SK-N-SH (cell line): ENCODE results near the gene UBE2U. TPM values are rescaled to one million over a fixed set of nuclear protein-coding genes. Genes with fewer than 3 reads are reported as not detected.
A peak's percentile ranks its signal among the peaks of the same experiment; 100 is the strongest.

Source experiments
- CTCF ChIA-PET: fragments of 300-600, 350-600 bp; formaldehyde crosslinking; extraction: SDS; loops from one replicate; lab custom pipeline; 2021; lab: Yijun Ruan, JAX
- POLR2A ChIA-PET: fragments of 350-600 bp; sonication (Branson Sonifier 250); formaldehyde crosslinking; extraction: SDS; loops from one replicate; lab custom pipeline; 2020; ENCODE audit warnings: antibody characterized with exemption, inconsistent platforms; lab: Yijun Ruan, JAX
- DNase-seq: peaks from one replicate; pipeline ENCODE4 v3.0.0; 2012
- H2AFZ ChIP-seq: fragments of 200-600 bp; sonication (generic); 2 replicates; pipeline ENCODE4 v1.8.1; 2016; ENCODE audit warnings: antibody characterized with exemption, mild to moderate bottlenecking, low read depth
- H3F3A ChIP-seq: fragments of 200-600 bp; sonication (generic); replicated peaks from 2 replicates; pipeline ENCODE3; 2016; ENCODE audit warnings: antibody characterized with exemption, mild to moderate bottlenecking; ENCODE audit not compliant: insufficient read depth
- H3K27ac ChIP-seq, 2 experiments: fragments of 200-500 bp in 1 of 2; fragments of 200-600 bp in 1 of 2; sonication (Bioruptor generic) in 1 of 2; sonication (generic), shearing (Covaris generic) in 1 of 2; 2 replicates each; pipeline versions ENCODE4 v1.5.1 to v1.6.1; 2014 to 2016; ENCODE audit warnings: low read depth in 2 of 2, inconsistent platforms in 1 of 2, low read length in 1 of 2, mild to moderate bottlenecking in 1 of 2, mixed read lengths in 1 of 2
- H3K27me3 ChIP-seq: fragments of 200-600 bp; sonication (generic), shearing (Covaris generic); 2 replicates; pipeline ENCODE4 v1.6.1; 2016; ENCODE audit warnings: mixed run types; ENCODE audit not compliant: insufficient read depth
- H3K36me3 ChIP-seq, 2 experiments: fragments of 200-500 bp in 1 of 2; fragments of 200-600 bp in 1 of 2; sonication (Bioruptor generic) in 1 of 2; sonication (generic) in 1 of 2; replicated peaks in 1 of 2; 2 replicates each; pipeline versions ENCODE3 to v1.5.1; 2014 to 2016; ENCODE audit warnings: low read length in 1 of 2, mild to moderate bottlenecking in 1 of 2; ENCODE audit not compliant: insufficient read depth in 2 of 2, control insufficient read depth in 1 of 2
- H3K4me1 ChIP-seq, 2 experiments: fragments of 200-500 bp in 1 of 2; fragments of 200-600 bp in 1 of 2; sonication (Bioruptor generic) in 1 of 2; sonication (generic), shearing (Covaris generic) in 1 of 2; 2 replicates each; pipeline versions ENCODE4 v1.5.1 to v1.6.1; 2014 to 2016; ENCODE audit warnings: low read depth in 1 of 2, low read length in 1 of 2, mixed run types in 1 of 2; ENCODE audit not compliant: insufficient read depth in 2 of 2, control insufficient read depth in 1 of 2
- H3K4me2 ChIP-seq: fragments of 200-600 bp; sonication (generic), shearing (Covaris generic); 2 replicates; pipeline ENCODE4 v1.6.1; 2017; ENCODE audit warnings: mixed run types
- H3K4me3 ChIP-seq, 2 experiments: fragments of 200-500 bp in 1 of 2; fragments of 200-600 bp in 1 of 2; sonication (Bioruptor generic) in 1 of 2; sonication (generic), shearing (Covaris generic) in 1 of 2; 2 replicates each; pipeline versions ENCODE4 v1.5.1 to v1.8.1; 2014 to 2016; ENCODE audit warnings: low read depth in 2 of 2, inconsistent platforms in 1 of 2, low read length in 1 of 2, mild to moderate bottlenecking in 1 of 2, mixed read lengths in 1 of 2, moderate library complexity in 1 of 2
- H3K79me2 ChIP-seq: fragments of 200-600 bp; sonication (generic); 2 replicates; pipeline ENCODE4 v1.8.1; 2017; ENCODE audit warnings: mild to moderate bottlenecking; ENCODE audit not compliant: insufficient read depth
- H3K9ac ChIP-seq: fragments of 200-600 bp; sonication (generic); 2 replicates; pipeline ENCODE4 v1.6.1; 2017; ENCODE audit warnings: mixed run types
- H3K9me2 ChIP-seq: fragments of 200-600 bp; sonication (generic); 2 replicates; pipeline ENCODE4 v1.6.1; 2017; ENCODE audit warnings: mixed run types
- H3K9me3 ChIP-seq: fragments of 200-600 bp; sonication (generic); 2 replicates; pipeline ENCODE4 v1.6.1; 2017; ENCODE audit warnings: mixed run types, mild to moderate bottlenecking, moderate library complexity
- H4K20me1 ChIP-seq: fragments of 200-600 bp; sonication (generic); 2 replicates; pipeline ENCODE4 v1.6.1; 2017; ENCODE audit warnings: mild to moderate bottlenecking, mixed run types; ENCODE audit not compliant: insufficient read depth
- CHD2 ChIP-seq: fragments of 150-350 bp; IDR thresholded peaks from 2 replicates; pipeline ENCODE4 v1.6.1; 2018; ENCODE audit warnings: low read length; ENCODE audit not compliant: partially characterized antibody
- ELF1 ChIP-seq: IDR thresholded peaks from 2 replicates; pipeline ENCODE4 v1.4.0; 2012
- EP300 ChIP-seq, 2 experiments: IDR thresholded peaks; 2 replicates each; pipeline versions ENCODE4 v1.4.0 to v1.6.1; 2012; ENCODE audit warnings: borderline replicate concordance in 1 of 2, low read depth in 1 of 2, low read length in 1 of 2
- FOSL2 ChIP-seq: IDR thresholded peaks from 2 replicates; pipeline ENCODE4 v1.4.0; 2012; ENCODE audit warnings: low read depth, mild to moderate bottlenecking, moderate library complexity, borderline replicate concordance
- FOXJ3 ChIP-seq: sonication (generic); formaldehyde crosslinking; IDR thresholded peaks from 2 replicates; pipeline ENCODE4 v1.5.1; 2020; ENCODE audit warnings: mild to moderate bottlenecking, missing genetic modification reagents
- FOXM1 ChIP-seq: IDR thresholded peaks from 2 replicates; pipeline ENCODE4 v1.4.0; 2012; ENCODE audit warnings: low read depth, mild to moderate bottlenecking
- GABPA ChIP-seq: IDR thresholded peaks from 2 replicates; pipeline ENCODE4 v1.4.0; 2012; ENCODE audit warnings: low read depth, mild to moderate bottlenecking
- GATA2 ChIP-seq: sonication (generic); formaldehyde crosslinking; IDR thresholded peaks from 2 replicates; pipeline ENCODE4 v1.5.0; 2020; ENCODE audit warnings: mild to moderate bottlenecking, missing genetic modification reagents
- JUND ChIP-seq: IDR thresholded peaks from 2 replicates; pipeline ENCODE4 v1.4.0; 2012
- MEF2A ChIP-seq: IDR thresholded peaks from 2 replicates; pipeline ENCODE4 v1.4.0; 2012; ENCODE audit warnings: low read depth, borderline replicate concordance
- MXI1 ChIP-seq: IDR thresholded peaks from 2 replicates; pipeline ENCODE4 v1.6.1; 2012; ENCODE audit warnings: mild to moderate bottlenecking, low read depth, low read length, improper control_type of control experiment
- NFIC ChIP-seq: IDR thresholded peaks from 2 replicates; pipeline ENCODE4 v1.4.0; 2012; ENCODE audit warnings: borderline replicate concordance
- POLR2AphosphoS5 ChIP-seq: IDR thresholded peaks from 2 replicates; pipeline ENCODE4 v1.6.1; 2012; ENCODE audit warnings: low read depth, low read length
- RAD21 ChIP-seq: IDR thresholded peaks from 2 replicates; pipeline ENCODE4 v1.6.1; 2012; ENCODE audit warnings: mild to moderate bottlenecking, low read length
- RCOR1 ChIP-seq: fragments of 150-350 bp; IDR thresholded peaks from 2 replicates; pipeline ENCODE4 v1.6.1; 2017; ENCODE audit warnings: antibody characterized with exemption, low read length
- RXRA ChIP-seq: IDR thresholded peaks from 2 replicates; pipeline ENCODE4 v1.4.0; 2012; ENCODE audit warnings: low read depth, mild to moderate bottlenecking, borderline replicate concordance
- SIN3A ChIP-seq: IDR thresholded peaks from 2 replicates; pipeline ENCODE4 v1.6.1; 2012; ENCODE audit warnings: low read depth, mild to moderate bottlenecking, low read length, moderate library complexity, borderline replicate concordance
- SMC3 ChIP-seq: IDR thresholded peaks from 2 replicates; pipeline ENCODE4 v1.6.1; 2012; ENCODE audit warnings: low read depth, low read length, improper control_type of control experiment
- TAF1 ChIP-seq: IDR thresholded peaks from 2 replicates; pipeline ENCODE4 v1.6.1; 2012; ENCODE audit warnings: low read depth, mild to moderate bottlenecking, low read length, moderate library complexity, borderline replicate concordance
- TCF12 ChIP-seq: IDR thresholded peaks from 2 replicates; pipeline ENCODE4 v1.4.0; 2012
- TEAD4 ChIP-seq: IDR thresholded peaks from 2 replicates; pipeline ENCODE4 v1.4.0; 2012; ENCODE audit warnings: mild to moderate bottlenecking, borderline replicate concordance; ENCODE audit not compliant: insufficient read depth
- USF1 ChIP-seq: IDR thresholded peaks from 2 replicates; pipeline ENCODE4 v1.4.0; 2012; ENCODE audit warnings: low read depth, borderline replicate concordance
- USF2 ChIP-seq: fragments of 150-350 bp; IDR thresholded peaks from 2 replicates; pipeline ENCODE4 v1.6.1; 2017; ENCODE audit warnings: antibody characterized with exemption, low read length, low read depth, borderline replicate concordance
- YY1 ChIP-seq: IDR thresholded peaks from 2 replicates; pipeline ENCODE4 v1.4.0; 2012; ENCODE audit warnings: low read depth, mild to moderate bottlenecking
- ZBTB33 ChIP-seq: IDR thresholded peaks from 2 replicates; pipeline ENCODE4 v1.4.0; 2012; ENCODE audit warnings: low read depth, borderline replicate concordance
- WGBS: methylation state at CpG from one replicate; pipeline ENCODE4 v1.1.6; 2017; ENCODE audit warnings: low lambda C conversion rate; 5-methylcytosine and 5-hydroxymethylcytosine counted together
- polyA plus RNA-seq, 3 experiments: library from polyadenylated mRNA; depleted of rRNA; stranded (reverse); fragments of >200 nt; gene quantifications; 2 replicates each; pipeline ENCODE4 v1.2.3, GENCODE V29; 2012
- TF ChIP-seq, protein P1 (sequence below): fragments of 150-350 bp; IDR thresholded peaks from 2 replicates; pipeline ENCODE4 v1.6.1; 2016; ENCODE audit warnings: mild to moderate bottlenecking, low read depth, low read length
- TF ChIP-seq, protein P2 (sequence below): IDR thresholded peaks from 2 replicates; pipeline ENCODE4 v1.4.0; 2012; ENCODE audit warnings: low read depth
- TF ChIP-seq, protein P3 (sequence below): IDR thresholded peaks from 2 replicates; pipeline ENCODE4; 2012

Gene UBE2U
- polyA plus RNA-seq, 1 of the 3 experiments (the other 2 are of a cell fraction), result not detected

GRCh38 chr1:64183395-64184002 is 19.9 kb upstream of the UBE2U start:
- Histone ChIP-seq H3K27ac (peak overlapping the region in 1 of 2 experiments; percentile 91; a peak in 2 of 4 replicates), H3K27me3 (no peaks in the 10 kb centered on the region), H3F3A (no peaks in the 10 kb centered on the region), H3K36me3 (peaks cover 4 to 13% of the 10 kb centered on the region in 2 experiments), H3K9ac (no peak overlapping the region), H3K4me3 (no peak overlapping the region), H3K9me3 (no peaks in the 10 kb centered on the region), H3K9me2 (peaks cover 4% of the 10 kb centered on the region; the same call in 1 of the 2 replicates), H3K4me2 (no peak overlapping the region), H4K20me1 (no peaks in the 10 kb centered on the region), H3K79me2 (no peaks in the 10 kb centered on the region), H3K4me1 (peaks cover 0 to 11% of the 10 kb centered on the region in 2 experiments; a peak in 3 of 4 replicates), H2AFZ (no peak overlapping the region)
- CTCF ChIA-PET, result interaction anchor here (0.9 to 2.0 kb wide), 8 partner anchors 9 to 509 kb away, joined by 3 to 8 read pairs (median 4); no protein-coding TSS in a partner anchor
- DNase-seq, result peak; percentile 70
- WGBS, result 85% methylated on average over 5 of the region's 5 CpGs
- POLR2A ChIA-PET, result interaction anchor here (0.6 to 1.9 kb wide), 2 partner anchors 10 to 1359 kb away, joined by 6 to 11 read pairs; no protein-coding TSS in a partner anchor
- no peak for TF ChIP-seq USF1
- no peak for TF ChIP-seq MEF2A
- TF ChIP-seq TEAD4, result no peak
- TF ChIP-seq YY1, result no peak
- TF ChIP-seq TAF1, result no peak
- TF ChIP-seq GATA2 (CRISPR knock-in tag), result no peak
- peak; percentile 45; the same call in 1 of the 2 replicates for TF ChIP-seq GABPA
- TF ChIP-seq NFIC, result no peak; the same call in 1 of the 2 replicates
- TF ChIP-seq SIN3A, result no peak
- TF ChIP-seq ZBTB33, result no peak
- TF ChIP-seq, protein P1, sequence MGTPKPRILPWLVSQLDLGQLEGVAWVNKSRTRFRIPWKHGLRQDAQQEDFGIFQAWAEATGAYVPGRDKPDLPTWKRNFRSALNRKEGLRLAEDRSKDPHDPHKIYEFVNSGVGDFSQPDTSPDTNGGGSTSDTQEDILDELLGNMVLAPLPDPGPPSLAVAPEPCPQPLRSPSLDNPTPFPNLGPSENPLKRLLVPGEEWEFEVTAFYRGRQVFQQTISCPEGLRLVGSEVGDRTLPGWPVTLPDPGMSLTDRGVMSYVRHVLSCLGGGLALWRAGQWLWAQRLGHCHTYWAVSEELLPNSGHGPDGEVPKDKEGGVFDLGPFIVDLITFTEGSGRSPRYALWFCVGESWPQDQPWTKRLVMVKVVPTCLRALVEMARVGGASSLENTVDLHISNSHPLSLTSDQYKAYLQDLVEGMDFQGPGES, result no peak
- TF ChIP-seq RXRA, result no peak
- no peak for TF ChIP-seq USF2
- TF ChIP-seq, protein P2, sequence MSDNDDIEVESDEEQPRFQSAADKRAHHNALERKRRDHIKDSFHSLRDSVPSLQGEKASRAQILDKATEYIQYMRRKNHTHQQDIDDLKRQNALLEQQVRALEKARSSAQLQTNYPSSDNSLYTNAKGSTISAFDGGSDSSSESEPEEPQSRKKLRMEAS, result no peak
- no peak for TF ChIP-seq POLR2AphosphoS5
- TF ChIP-seq ELF1, result no peak
- TF ChIP-seq CHD2, result peak; percentile 36
- TF ChIP-seq FOXJ3 (CRISPR knock-in tag), result peak; percentile 78; the same call in 1 of the 2 replicates
- no peak for TF ChIP-seq FOXM1
- no peak for TF ChIP-seq RAD21
- TF ChIP-seq MXI1, result no peak; the same call in 1 of the 2 replicates
- no peak for TF ChIP-seq SMC3
- TF ChIP-seq TCF12, result peak; percentile 80
- TF ChIP-seq RCOR1, result peak; percentile 64
- TF ChIP-seq FOSL2, result no peak
- TF ChIP-seq JUND, result no peak
- TF ChIP-seq, protein P3, sequence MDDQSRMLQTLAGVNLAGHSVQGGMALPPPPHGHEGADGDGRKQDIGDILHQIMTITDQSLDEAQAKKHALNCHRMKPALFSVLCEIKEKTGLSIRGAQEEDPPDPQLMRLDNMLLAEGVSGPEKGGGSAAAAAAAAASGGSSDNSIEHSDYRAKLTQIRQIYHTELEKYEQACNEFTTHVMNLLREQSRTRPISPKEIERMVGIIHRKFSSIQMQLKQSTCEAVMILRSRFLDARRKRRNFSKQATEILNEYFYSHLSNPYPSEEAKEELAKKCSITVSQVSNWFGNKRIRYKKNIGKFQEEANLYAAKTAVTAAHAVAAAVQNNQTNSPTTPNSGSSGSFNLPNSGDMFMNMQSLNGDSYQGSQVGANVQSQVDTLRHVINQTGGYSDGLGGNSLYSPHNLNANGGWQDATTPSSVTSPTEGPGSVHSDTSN, result no peak
- peak in 1 of 2 experiments; percentile 72; a peak in 1 of 4 replicates for TF ChIP-seq EP300 (IDR thresholded peaks at IDR 0.05; ENCODE audit: borderline replicate concordance in 1 of 2, low read depth in 1 of 2, low read length in 1 of 2)
